HL-60 (cell line): Measurements from ENCODE around the gene MYO3B.

Experiments
- DNase-seq, 2 experiments: peaks; one replicate each; pipeline ENCODE4 v3.0.0-alpha.2; 2010 to 2020; ENCODE audit warnings: low read depth in 1 of 2, low spot score in 1 of 2
- H3K27ac ChIP-seq: fragments of 250-450 bp; sonication (Bioruptor Pico); replicated peaks from 2 replicates; pipeline ENCODE4 v1.5.1; 2020; ENCODE audit warnings: mild to moderate bottlenecking, moderate library complexity
- H3K27me3 ChIP-seq: fragments of 250-450 bp; sonication (Bioruptor Pico); 2 replicates; pipeline ENCODE4 v1.5.1; 2021; ENCODE audit warnings: mild to moderate bottlenecking, moderate library complexity; ENCODE audit not compliant: insufficient read depth, poor library complexity, severe bottlenecking
- H3K4me3 ChIP-seq: replicated peaks from 2 replicates; pipeline ENCODE4 v1.5.1; 2011; ENCODE audit warnings: mild to moderate bottlenecking, control low read depth, low read length; ENCODE audit not compliant: insufficient read depth
- GABPA ChIP-seq: IDR thresholded peaks from 2 replicates; pipeline ENCODE4 v1.6.1; 2012; ENCODE audit warnings: low read depth
- POLR2AphosphoS5 ChIP-seq: IDR thresholded peaks from 2 replicates; pipeline ENCODE4 v1.6.1; 2012; ENCODE audit warnings: low read depth
- REST ChIP-seq: IDR thresholded peaks from 2 replicates; pipeline ENCODE4 v1.6.1; 2012; ENCODE audit warnings: low read depth; ENCODE audit not compliant: insufficient replicate concordance
- SPI1 ChIP-seq: IDR thresholded peaks from 2 replicates; pipeline ENCODE4 v1.6.1; 2012; ENCODE audit warnings: low read depth, mild to moderate bottlenecking, borderline replicate concordance
- TF ChIP-seq, protein P1 (sequence below): IDR thresholded peaks from one replicate; pipeline ENCODE4 v1.5.1; 2011; ENCODE audit warnings: low read length, control low read depth, inconsistent platforms; ENCODE audit not compliant: insufficient read depth

Gene MYO3B

GRCh38 chr2:170553748-170554147 is 375.8 kb downstream of the MYO3B start:
- H3K27ac ChIP-seq, result no peak overlapping the region
- no peaks in the 10 kb centered on the region for H3K27me3 ChIP-seq
- DNase-seq, result no peak
- no peak overlapping the region for H3K4me3 ChIP-seq
- TF ChIP-seq GABPA (no peak), REST (no peak), SPI1 (no peak), POLR2AphosphoS5 (no peak)
- TF ChIP-seq, protein P1, sequence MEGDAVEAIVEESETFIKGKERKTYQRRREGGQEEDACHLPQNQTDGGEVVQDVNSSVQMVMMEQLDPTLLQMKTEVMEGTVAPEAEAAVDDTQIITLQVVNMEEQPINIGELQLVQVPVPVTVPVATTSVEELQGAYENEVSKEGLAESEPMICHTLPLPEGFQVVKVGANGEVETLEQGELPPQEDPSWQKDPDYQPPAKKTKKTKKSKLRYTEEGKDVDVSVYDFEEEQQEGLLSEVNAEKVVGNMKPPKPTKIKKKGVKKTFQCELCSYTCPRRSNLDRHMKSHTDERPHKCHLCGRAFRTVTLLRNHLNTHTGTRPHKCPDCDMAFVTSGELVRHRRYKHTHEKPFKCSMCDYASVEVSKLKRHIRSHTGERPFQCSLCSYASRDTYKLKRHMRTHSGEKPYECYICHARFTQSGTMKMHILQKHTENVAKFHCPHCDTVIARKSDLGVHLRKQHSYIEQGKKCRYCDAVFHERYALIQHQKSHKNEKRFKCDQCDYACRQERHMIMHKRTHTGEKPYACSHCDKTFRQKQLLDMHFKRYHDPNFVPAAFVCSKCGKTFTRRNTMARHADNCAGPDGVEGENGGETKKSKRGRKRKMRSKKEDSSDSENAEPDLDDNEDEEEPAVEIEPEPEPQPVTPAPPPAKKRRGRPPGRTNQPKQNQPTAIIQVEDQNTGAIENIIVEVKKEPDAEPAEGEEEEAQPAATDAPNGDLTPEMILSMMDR, result no peak

GRCh38 chr2:170554278-170554955 is 376.5 kb downstream of the MYO3B start:
- TF ChIP-seq, protein P1, result no peak
- no peak for TF ChIP-seq SPI1
- no peak for TF ChIP-seq GABPA
- no peak for DNase-seq

DNA sequence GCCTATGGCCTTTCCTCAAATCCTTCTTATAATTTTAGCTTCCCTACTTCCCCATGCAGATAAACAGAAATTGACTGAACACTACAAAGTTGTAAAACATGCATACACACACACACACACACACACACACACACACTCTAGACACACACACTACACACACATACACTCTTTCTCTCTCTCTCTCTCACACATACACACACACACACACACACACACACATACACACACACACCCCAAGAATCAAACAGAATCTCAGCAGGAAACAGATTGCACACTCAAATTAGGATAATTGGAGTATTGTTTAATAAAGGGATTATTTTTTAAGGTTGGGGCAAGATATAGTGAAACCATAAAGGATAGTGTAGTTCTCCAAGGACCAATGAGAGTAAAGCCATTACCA is 385.0 kb downstream of the MYO3B start:
- Histone ChIP-seq H3K4me3 (no peak overlapping the region), H3K27ac (no peak overlapping the region), H3K27me3 (peaks cover 7% of the 10 kb centered on the region)
- TF ChIP-seq, protein P1, result no peak
- no peak for DNase-seq

More at GRCh38 chr2:170554278-170554955, 376.5 kb downstream of the MYO3B start:
- no peaks in the 10 kb centered on the region for H3K27me3 ChIP-seq
- H3K4me3 ChIP-seq, result no peak overlapping the region
- no peak overlapping the region for H3K27ac ChIP-seq

DNA sequence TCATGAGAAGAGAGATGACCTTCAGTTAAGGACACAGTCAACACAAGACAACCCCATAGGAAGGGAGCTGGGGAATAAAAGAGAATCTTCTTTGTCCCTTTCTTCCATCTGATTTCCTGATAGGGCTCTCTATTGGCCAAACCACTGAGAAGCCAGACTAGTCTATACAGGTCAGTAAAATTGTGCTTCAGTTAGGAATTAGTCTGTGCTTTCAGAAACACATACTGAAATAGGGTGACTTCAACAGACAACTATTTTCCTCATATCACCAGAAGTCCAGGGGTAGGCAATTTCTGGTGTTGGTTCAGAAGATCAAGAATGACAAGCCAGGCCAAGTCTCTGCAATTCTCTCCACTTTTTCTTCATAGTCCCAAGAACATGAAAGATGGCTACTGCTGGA is 385.5 kb downstream of the MYO3B start:
- H3K27me3 ChIP-seq, result peaks cover 7% of the 10 kb centered on the region
- H3K4me3 ChIP-seq, result no peak overlapping the region
- TF ChIP-seq, protein P1, result no peak
- TF ChIP-seq GABPA (no peak), POLR2AphosphoS5 (no peak), SPI1 (no peak), REST (no peak)
- H3K27ac ChIP-seq, result no peak overlapping the region
- no peak for DNase-seq
